Fibroblast of lung (primary cell): ENCODE measurements around the gene AP1S1.

Experiments
- CTCF ChIP-seq, 2 donors: IDR thresholded peaks in 1 of 2; conservative IDR thresholded peaks in 1 of 2; 1 replicate in 1 of 2; 2 replicates in 1 of 2; pipeline ENCODE4 v1.5.1; 2011 to 2012; ENCODE audit warnings: low read length in 2 of 2, control low read depth in 1 of 2, inconsistent platforms in 1 of 2, low read depth in 1 of 2, mild to moderate bottlenecking in 1 of 2
- EZH2 ChIP-seq: IDR thresholded peaks from 2 replicates; pipeline ENCODE4 v1.5.1; 2012; ENCODE audit warnings: low read length, control low read depth, mild to moderate bottlenecking; ENCODE audit errors: missing control alignments

- TF ChIP-seq CTCF (conservative IDR thresholded peaks at IDR 0.05 in 1 of 2, IDR thresholded peaks at IDR 0.05 in 1 of 2; ENCODE audit: low read depth in 1 of 2, low read length in 2 of 2) (no peak), EZH2 (peak; percentile 87)
Observed at GRCh38 chr7:101201695-101202602, 47.7 kb downstream of the AP1S1 start.
